ENCODE measurements around the gene RNF141. TPM values are rescaled to one million over a fixed set of nuclear protein-coding genes. Genes with fewer than 3 reads are reported as not detected.

Gene RNF141
- total and polyA plus RNA-seq, 2 donors (not counting 1 experiment from before 2014, with no cell fraction given) = 32.5 to 43.5 TPM

DNA sequence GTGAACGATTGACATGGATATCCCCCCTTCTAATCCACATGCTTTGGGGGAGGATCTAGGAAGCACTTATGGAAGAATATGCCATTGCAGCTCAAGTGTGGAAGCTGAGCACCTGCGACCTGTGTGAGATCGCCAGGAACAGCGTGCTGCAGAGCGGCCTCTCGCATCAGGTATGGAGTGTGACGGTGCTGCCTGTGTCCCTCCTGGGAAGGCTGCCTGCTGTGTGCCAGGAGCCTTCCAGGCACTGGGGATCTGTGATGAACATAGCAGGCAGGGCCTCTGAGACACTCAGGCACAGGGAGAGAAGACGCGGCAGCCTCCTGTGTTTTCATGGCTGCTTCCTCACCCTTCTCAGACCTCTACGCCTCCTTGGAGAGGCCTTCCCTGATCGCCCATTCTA, 36.5 kb downstream of the RNF141 start:
- H4K20me1 ChIP-seq (ENCODE audit: control insufficient read depth, extremely low read depth, insufficient read depth, low read length) = no peaks in the 10 kb centered on the region
- H3K36me3 ChIP-seq (ENCODE audit: control insufficient read depth, insufficient read depth, low read length) = peaks cover 8% of the 10 kb centered on the region

DNA sequence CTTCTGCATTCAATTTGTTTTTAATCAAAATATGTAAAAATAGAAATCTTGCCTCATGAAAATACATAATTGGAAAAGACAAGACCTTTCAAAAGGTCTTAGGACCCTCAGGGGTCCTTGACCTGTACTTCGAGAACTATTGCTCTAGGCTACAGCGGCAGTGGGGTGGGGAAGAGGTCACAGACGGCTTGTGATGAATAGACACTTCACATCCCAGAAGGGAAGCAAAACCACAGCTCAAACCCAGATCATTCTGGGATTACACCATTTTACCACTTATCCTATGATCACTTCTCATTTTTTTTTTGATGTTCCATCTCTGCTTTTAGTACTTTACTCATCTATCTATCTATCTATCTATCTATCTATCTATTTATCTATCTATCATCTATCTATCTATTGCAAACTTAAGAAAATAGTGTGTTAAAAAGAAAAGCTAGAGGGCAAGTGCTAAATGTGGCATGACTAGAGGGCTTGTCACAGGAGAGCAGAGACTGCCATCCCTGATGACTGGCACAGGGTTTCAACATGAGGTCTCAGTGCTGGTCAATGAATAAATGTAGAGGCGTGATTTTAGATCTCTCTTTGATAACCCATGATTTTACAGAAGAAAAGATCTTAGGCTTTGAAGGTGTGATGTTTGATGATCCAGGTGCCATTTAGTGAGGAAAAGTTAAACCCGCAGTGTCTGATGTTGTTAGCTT, 37.1 kb downstream of the RNF141 start:
- Histone ChIP-seq H3K79me2 (ENCODE audit: control insufficient read depth, insufficient read depth, low read length) (no peaks in the 10 kb centered on the region), H3K9me3 (ENCODE audit: control insufficient read depth, insufficient read depth, low read depth, low read length) (no peaks in the 10 kb centered on the region), H3K9ac (ENCODE audit: insufficient read depth, low read length) (no peak overlapping the region), H2AFZ (ENCODE audit: low read length) (no peak overlapping the region), H3K36me3 (ENCODE audit: control insufficient read depth, insufficient read depth, low read length) (peaks cover 8% of the 10 kb centered on the region), H3K4me1 (ENCODE audit: control insufficient read depth, extremely low read depth, insufficient read depth, low read length) (no peaks in the 10 kb centered on the region), H4K20me1 (ENCODE audit: control insufficient read depth, extremely low read depth, insufficient read depth, low read length) (no peaks in the 10 kb centered on the region), H3K27ac (ENCODE audit: insufficient read depth, low read length) (no peak overlapping the region), H3K4me3 (replicated peaks in 1 of 4; ENCODE audit: control extremely low read depth in 1 of 4, insufficient read depth in 1 of 4, low read depth in 3 of 4, low read length in 4 of 4) (no peak overlapping the region), H3K27me3 (ENCODE audit: control insufficient read depth, insufficient read depth, low read length) (no peaks in the 10 kb centered on the region), H3K4me2 (ENCODE audit: extremely low read depth, insufficient read depth, low read length) (no peak overlapping the region)
- DNase-seq (ENCODE audit: low read depth in 2 of 2) = no peak
- TF ChIP-seq, protein P1, sequence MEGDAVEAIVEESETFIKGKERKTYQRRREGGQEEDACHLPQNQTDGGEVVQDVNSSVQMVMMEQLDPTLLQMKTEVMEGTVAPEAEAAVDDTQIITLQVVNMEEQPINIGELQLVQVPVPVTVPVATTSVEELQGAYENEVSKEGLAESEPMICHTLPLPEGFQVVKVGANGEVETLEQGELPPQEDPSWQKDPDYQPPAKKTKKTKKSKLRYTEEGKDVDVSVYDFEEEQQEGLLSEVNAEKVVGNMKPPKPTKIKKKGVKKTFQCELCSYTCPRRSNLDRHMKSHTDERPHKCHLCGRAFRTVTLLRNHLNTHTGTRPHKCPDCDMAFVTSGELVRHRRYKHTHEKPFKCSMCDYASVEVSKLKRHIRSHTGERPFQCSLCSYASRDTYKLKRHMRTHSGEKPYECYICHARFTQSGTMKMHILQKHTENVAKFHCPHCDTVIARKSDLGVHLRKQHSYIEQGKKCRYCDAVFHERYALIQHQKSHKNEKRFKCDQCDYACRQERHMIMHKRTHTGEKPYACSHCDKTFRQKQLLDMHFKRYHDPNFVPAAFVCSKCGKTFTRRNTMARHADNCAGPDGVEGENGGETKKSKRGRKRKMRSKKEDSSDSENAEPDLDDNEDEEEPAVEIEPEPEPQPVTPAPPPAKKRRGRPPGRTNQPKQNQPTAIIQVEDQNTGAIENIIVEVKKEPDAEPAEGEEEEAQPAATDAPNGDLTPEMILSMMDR (conservative IDR thresholded peaks at IDR 0.05 in 1 of 2, IDR thresholded peaks at IDR 0.05 in 1 of 2; ENCODE audit: low read depth in 1 of 2, low read length in 2 of 2) = no peak
- TF ChIP-seq EZH2 (IDR thresholded peaks at IDR 0.05; ENCODE audit: low read length, missing control alignments) = no peak

More for the DNA sequence above, 36.5 kb downstream of the RNF141 start:
- no peak overlapping the region for H3K9ac ChIP-seq (ENCODE audit: insufficient read depth, low read length)
- TF ChIP-seq, protein P1 (conservative IDR thresholded peaks at IDR 0.05 in 1 of 2, IDR thresholded peaks at IDR 0.05 in 1 of 2; ENCODE audit: low read depth in 1 of 2, low read length in 2 of 2) = no peak
- no peak for TF ChIP-seq EZH2 (IDR thresholded peaks at IDR 0.05; ENCODE audit: low read length, missing control alignments)
- H3K4me3 ChIP-seq (replicated peaks in 1 of 4; ENCODE audit: control extremely low read depth in 1 of 4, insufficient read depth in 1 of 4, low read depth in 3 of 4, low read length in 4 of 4) = no peak overlapping the region
- no peak overlapping the region for H2AFZ ChIP-seq (ENCODE audit: low read length)
- no peaks in the 10 kb centered on the region for H3K79me2 ChIP-seq (ENCODE audit: control insufficient read depth, insufficient read depth, low read length)
- no peak for DNase-seq (ENCODE audit: low read depth in 2 of 2)
- no peak overlapping the region for H3K27ac ChIP-seq (ENCODE audit: insufficient read depth, low read length)
- no peak overlapping the region for H3K4me2 ChIP-seq (ENCODE audit: extremely low read depth, insufficient read depth, low read length)
- H3K27me3 ChIP-seq (ENCODE audit: control insufficient read depth, insufficient read depth, low read length) = no peaks in the 10 kb centered on the region
- no peaks in the 10 kb centered on the region for H3K4me1 ChIP-seq (ENCODE audit: control insufficient read depth, extremely low read depth, insufficient read depth, low read length)
- H3K9me3 ChIP-seq (ENCODE audit: control insufficient read depth, insufficient read depth, low read depth, low read length) = no peaks in the 10 kb centered on the region

DNA sequence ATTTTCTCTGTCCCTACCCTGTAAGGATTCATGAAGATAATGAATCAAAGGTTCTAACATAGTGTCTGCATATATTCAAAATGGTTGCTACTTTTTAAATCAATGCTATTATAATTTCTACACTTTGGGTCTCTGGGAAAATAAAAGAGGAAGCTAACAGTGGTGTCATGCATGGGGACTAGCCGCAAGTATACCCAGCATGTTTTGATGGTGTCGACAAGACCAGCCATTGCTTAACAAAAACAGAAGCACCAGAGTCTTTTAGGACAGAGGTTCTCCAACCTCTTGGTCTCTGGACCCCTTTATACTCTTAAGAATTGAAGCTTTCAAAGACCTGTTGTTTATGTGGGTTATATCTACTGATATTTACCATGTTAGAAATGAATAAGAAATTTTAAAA, 37.8 kb downstream of the RNF141 start:
- Histone ChIP-seq H3K36me3 (ENCODE audit: control insufficient read depth, insufficient read depth, low read length) (peaks cover 8% of the 10 kb centered on the region), H3K4me2 (ENCODE audit: extremely low read depth, insufficient read depth, low read length) (no peak overlapping the region), H4K20me1 (ENCODE audit: control insufficient read depth, extremely low read depth, insufficient read depth, low read length) (no peaks in the 10 kb centered on the region), H3K9ac (ENCODE audit: insufficient read depth, low read length) (no peak overlapping the region), H2AFZ (ENCODE audit: low read length) (no peak overlapping the region), H3K4me1 (ENCODE audit: control insufficient read depth, extremely low read depth, insufficient read depth, low read length) (no peaks in the 10 kb centered on the region), H3K27ac (ENCODE audit: insufficient read depth, low read length) (no peak overlapping the region), H3K27me3 (ENCODE audit: control insufficient read depth, insufficient read depth, low read length) (no peaks in the 10 kb centered on the region), H3K4me3 (replicated peaks in 1 of 4; ENCODE audit: control extremely low read depth in 1 of 4, insufficient read depth in 1 of 4, low read depth in 3 of 4, low read length in 4 of 4) (no peak overlapping the region), H3K79me2 (ENCODE audit: control insufficient read depth, insufficient read depth, low read length) (no peaks in the 10 kb centered on the region), H3K9me3 (ENCODE audit: control insufficient read depth, insufficient read depth, low read depth, low read length) (no peaks in the 10 kb centered on the region)
- TF ChIP-seq EZH2 (IDR thresholded peaks at IDR 0.05; ENCODE audit: low read length, missing control alignments) = no peak
- TF ChIP-seq, protein P1 (conservative IDR thresholded peaks at IDR 0.05 in 1 of 2, IDR thresholded peaks at IDR 0.05 in 1 of 2; ENCODE audit: low read depth in 1 of 2, low read length in 2 of 2) = no peak
- no peak for DNase-seq (ENCODE audit: low read depth in 2 of 2)

Measured in fibroblast of lung (primary cell).